Smooth muscle cell (in vitro differentiated cells): ENCODE measurements around the gene CTNND2. TPM values are rescaled to one million over a fixed set of nuclear protein-coding genes. Genes with fewer than 3 reads are reported as not detected.

Source experiments
- DNase-seq: peaks from one replicate; lab custom pipeline; 2025; ENCODE audit not compliant: unreplicated experiment; lab: John Stamatoyannopoulos, UW
- H2AFZ ChIP-seq: fragments of 200-600 bp; sonication (generic); 2 replicates; pipeline ENCODE4 v1.6.0; 2016; ENCODE audit warnings: antibody characterized with exemption, low read depth, mild to moderate bottlenecking
- H3F3A ChIP-seq: fragments of 200-600 bp; sonication (generic); 2 replicates; pipeline ENCODE4 v1.6.0; 2017; ENCODE audit warnings: antibody characterized with exemption, low read depth
- H3K27ac ChIP-seq: fragments of 200-600 bp; sonication (generic); 2 replicates; pipeline ENCODE4 v1.5.1; 2016; ENCODE audit warnings: low read depth, mild to moderate bottlenecking
- H3K27me3 ChIP-seq: fragments of 200-600 bp; sonication (generic); 2 replicates; pipeline ENCODE4 v1.6.1; 2016; ENCODE audit warnings: low read depth, mild to moderate bottlenecking
- H3K36me3 ChIP-seq: fragments of 200-600 bp; sonication (generic); 2 replicates; pipeline ENCODE4 v1.5.1; 2016; ENCODE audit warnings: low read depth
- H3K4me1 ChIP-seq: fragments of 200-600 bp; sonication (generic); 2 replicates; pipeline ENCODE4 v1.5.1; 2016; ENCODE audit warnings: low read depth
- H3K4me2 ChIP-seq: fragments of 200-600 bp; sonication (generic); 2 replicates; pipeline ENCODE4 v1.6.0; 2016; ENCODE audit warnings: mild to moderate bottlenecking
- H3K4me3 ChIP-seq: fragments of 200-600 bp; sonication (generic); 2 replicates; pipeline ENCODE4 v1.5.1; 2016; ENCODE audit warnings: mild to moderate bottlenecking
- H3K79me2 ChIP-seq: fragments of 200-600 bp; sonication (generic); 2 replicates; pipeline ENCODE4 v1.6.0; 2016; ENCODE audit warnings: low read depth, mild to moderate bottlenecking
- H3K9ac ChIP-seq: fragments of 200-600 bp; sonication (generic); 2 replicates; pipeline ENCODE4 v1.6.0; 2016; ENCODE audit warnings: low read depth
- H3K9me3 ChIP-seq: fragments of 200-600 bp; sonication (generic); replicated peaks from 2 replicates; pipeline ENCODE4 v1.5.1; 2016; ENCODE audit warnings: low read depth
- H4K20me1 ChIP-seq: fragments of 200-600 bp; sonication (generic); 2 replicates; pipeline ENCODE4 v1.6.0; 2016; ENCODE audit warnings: low read depth
- WGBS: methylation state at CpG from one replicate; pipeline ENCODE4 v1.1.7; 2016; ENCODE audit warnings: low lambda C conversion rate; 5-methylcytosine and 5-hydroxymethylcytosine counted together
- polyA plus RNA-seq: library from polyadenylated mRNA; unstranded; fragments of >200 nt; fragmentation: Nextera tagmentation; extraction: Ambion mirVana; gene quantifications from 2 replicates; pipeline ENCODE4 v1.2.1, GENCODE V29; 2016
- total RNA-seq: library from RNA; depleted of rRNA; stranded (reverse); fragments of >200 nt; gene quantifications from 2 replicates; pipeline ENCODE4 v1.2.3, GENCODE V29; 2014
- TF ChIP-seq, protein P1 (sequence below): fragments of 200-600 bp; sonication (generic); IDR thresholded peaks from 2 replicates; pipeline ENCODE4 v1.5.1; 2017; ENCODE audit warnings: borderline replicate concordance, mild to moderate bottlenecking, antibody characterized with exemption; ENCODE audit not compliant: insufficient read depth, poor library complexity, severe bottlenecking

The CTNND2 gene
- total and polyA plus RNA-seq, 2 experiments from 2014 or later: 2.7 to 5.8 TPM

DNA sequence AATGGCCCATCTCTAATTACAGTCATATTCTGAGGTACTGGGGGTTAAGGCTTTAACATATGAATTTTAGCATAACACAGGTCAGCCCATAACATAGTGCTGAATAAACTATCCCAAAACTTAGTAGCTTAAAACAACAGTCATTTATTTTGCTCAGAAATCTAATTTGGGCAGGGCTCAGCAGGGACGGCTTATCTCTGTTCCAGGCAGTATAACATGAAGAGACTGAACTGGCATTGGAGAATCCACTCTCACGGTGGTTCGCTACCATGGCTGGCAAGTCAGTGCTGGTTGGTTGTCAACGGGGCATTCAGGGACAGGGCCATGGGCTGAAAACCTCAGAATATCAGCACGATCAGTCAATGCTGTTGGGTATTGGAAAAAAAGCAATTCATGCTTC lies 622.4 kb downstream of the CTNND2 start:
- WGBS: 95% methylated on average over 5 of the region's 5 CpGs
- Histone ChIP-seq H2AFZ (no peak overlapping the region), H3K9me3 (peaks cover 7% of the 10 kb centered on the region), H3K9ac (no peak overlapping the region), H3K4me2 (no peak overlapping the region), H3K27me3 (no peaks in the 10 kb centered on the region), H3K79me2 (no peaks in the 10 kb centered on the region), H4K20me1 (no peaks in the 10 kb centered on the region), H3F3A (no peaks in the 10 kb centered on the region), H3K27ac (no peak overlapping the region), H3K4me3 (no peak overlapping the region), H3K36me3 (no peaks in the 10 kb centered on the region), H3K4me1 (no peaks in the 10 kb centered on the region)
- TF ChIP-seq, protein P1, sequence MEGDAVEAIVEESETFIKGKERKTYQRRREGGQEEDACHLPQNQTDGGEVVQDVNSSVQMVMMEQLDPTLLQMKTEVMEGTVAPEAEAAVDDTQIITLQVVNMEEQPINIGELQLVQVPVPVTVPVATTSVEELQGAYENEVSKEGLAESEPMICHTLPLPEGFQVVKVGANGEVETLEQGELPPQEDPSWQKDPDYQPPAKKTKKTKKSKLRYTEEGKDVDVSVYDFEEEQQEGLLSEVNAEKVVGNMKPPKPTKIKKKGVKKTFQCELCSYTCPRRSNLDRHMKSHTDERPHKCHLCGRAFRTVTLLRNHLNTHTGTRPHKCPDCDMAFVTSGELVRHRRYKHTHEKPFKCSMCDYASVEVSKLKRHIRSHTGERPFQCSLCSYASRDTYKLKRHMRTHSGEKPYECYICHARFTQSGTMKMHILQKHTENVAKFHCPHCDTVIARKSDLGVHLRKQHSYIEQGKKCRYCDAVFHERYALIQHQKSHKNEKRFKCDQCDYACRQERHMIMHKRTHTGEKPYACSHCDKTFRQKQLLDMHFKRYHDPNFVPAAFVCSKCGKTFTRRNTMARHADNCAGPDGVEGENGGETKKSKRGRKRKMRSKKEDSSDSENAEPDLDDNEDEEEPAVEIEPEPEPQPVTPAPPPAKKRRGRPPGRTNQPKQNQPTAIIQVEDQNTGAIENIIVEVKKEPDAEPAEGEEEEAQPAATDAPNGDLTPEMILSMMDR: no peak
- DNase-seq: no peak

DNA sequence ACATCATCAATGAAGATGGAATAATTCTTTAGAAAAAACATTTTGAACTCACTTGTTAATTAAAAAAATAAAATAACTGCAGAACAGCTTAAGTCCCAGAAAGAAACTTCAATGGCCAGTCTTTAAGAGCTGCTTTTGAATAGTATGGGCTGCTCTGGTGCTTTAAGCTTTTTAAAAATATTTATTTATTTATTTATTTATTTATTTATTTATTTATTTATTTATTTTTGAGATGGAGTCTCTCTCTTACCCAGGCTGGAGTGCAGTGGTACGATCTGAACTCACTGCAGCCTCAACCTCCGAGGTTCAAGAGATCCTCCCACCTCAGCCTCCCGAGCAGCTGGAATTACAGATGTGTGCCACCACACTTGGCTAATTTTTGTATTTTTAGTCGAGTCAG lies 626.9 kb downstream of the CTNND2 start:
- no peak for DNase-seq
- Histone ChIP-seq H3K36me3 (no peaks in the 10 kb centered on the region), H3K9ac (no peak overlapping the region), H3K79me2 (no peaks in the 10 kb centered on the region), H2AFZ (no peak overlapping the region), H3K27ac (no peak overlapping the region), H3K27me3 (no peaks in the 10 kb centered on the region), H4K20me1 (no peaks in the 10 kb centered on the region), H3K9me3 (peaks cover 7% of the 10 kb centered on the region), H3F3A (no peaks in the 10 kb centered on the region), H3K4me3 (no peak overlapping the region), H3K4me1 (peaks cover 3% of the 10 kb centered on the region), H3K4me2 (no peak overlapping the region)
- TF ChIP-seq, protein P1: no peak
- 89% methylated on average over 4 of the region's 4 CpGs for WGBS

DNA sequence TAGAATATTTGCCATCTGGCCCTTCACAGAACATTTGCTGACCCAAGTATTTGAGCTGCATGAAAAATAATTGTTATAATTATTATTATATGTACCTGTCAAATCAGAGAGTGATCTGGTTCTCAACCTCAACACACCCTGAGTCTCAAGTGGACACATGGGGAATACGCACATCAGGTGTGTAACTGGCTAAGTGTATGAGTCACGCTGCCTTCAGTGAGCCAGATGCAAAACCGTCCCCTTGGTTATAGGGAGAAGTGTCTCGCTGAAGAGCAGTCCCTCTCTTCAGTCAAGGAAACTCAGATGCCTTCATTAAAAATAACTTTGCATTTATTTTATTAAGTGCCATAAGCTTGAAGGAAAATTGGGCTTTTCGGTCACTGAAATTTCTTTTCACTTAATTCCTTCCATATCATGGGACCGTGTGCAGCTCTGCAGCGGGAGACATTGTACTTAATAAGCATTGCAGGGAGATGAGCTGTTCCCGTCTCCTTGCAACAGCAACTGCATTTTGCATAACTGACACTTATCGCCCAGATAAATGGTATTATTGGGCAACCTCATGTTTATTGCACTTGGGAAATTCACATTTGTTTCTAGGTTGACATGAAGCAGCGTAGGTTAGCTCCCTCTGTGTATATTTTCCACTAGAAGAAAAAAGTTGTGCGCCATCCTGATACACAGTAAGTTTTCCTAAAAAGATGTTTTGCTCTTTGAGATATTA lies 630.9 kb downstream of the CTNND2 start:
- Histone ChIP-seq H3K4me3 (peak overlapping the region; percentile 16), H3K79me2 (no peaks in the 10 kb centered on the region), H2AFZ (no peak overlapping the region), H3K4me1 (peaks cover 3% of the 10 kb centered on the region), H3F3A (no peaks in the 10 kb centered on the region), H3K36me3 (no peaks in the 10 kb centered on the region), H3K27me3 (no peaks in the 10 kb centered on the region), H3K27ac (peak overlapping the region; percentile 28), H4K20me1 (no peaks in the 10 kb centered on the region), H3K9me3 (no peaks in the 10 kb centered on the region), H3K9ac (no peak overlapping the region), H3K4me2 (peak overlapping the region; percentile 73)
- TF ChIP-seq, protein P1: no peak
- DNase-seq: no peak
- WGBS: 35% methylated on average over 11 of the region's 11 CpGs

DNA sequence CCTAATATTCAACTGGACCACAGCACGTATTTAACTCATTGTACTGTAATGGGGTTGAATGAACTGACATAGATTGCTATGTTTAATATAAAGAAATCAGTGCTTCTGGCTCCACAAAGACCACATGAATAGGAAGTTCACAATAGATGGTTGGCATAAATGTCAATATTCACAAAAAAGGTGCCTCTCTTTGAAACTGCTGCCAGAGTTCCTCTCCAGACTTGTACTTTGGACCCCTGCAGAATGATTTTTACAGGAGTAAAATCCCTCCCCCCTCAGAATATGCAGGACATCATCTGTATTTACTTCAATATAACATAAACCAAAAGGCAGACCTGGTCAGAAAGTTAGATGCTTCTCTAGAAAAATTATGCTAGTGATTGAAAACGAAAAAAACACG lies 634.7 kb downstream of the CTNND2 start:
- Histone ChIP-seq H3K4me2 (no peak overlapping the region), H3K27me3 (no peaks in the 10 kb centered on the region), H3K9ac (no peak overlapping the region), H3K4me1 (peaks cover 3% of the 10 kb centered on the region), H3K79me2 (no peaks in the 10 kb centered on the region), H3K27ac (no peak overlapping the region), H3F3A (no peaks in the 10 kb centered on the region), H3K4me3 (no peak overlapping the region), H3K9me3 (no peaks in the 10 kb centered on the region), H2AFZ (no peak overlapping the region), H4K20me1 (no peaks in the 10 kb centered on the region), H3K36me3 (no peaks in the 10 kb centered on the region)
- TF ChIP-seq, protein P1: no peak
- no peak for DNase-seq
- 93% methylated on average over 3 of the region's 3 CpGs for WGBS
